Measurements from ENCODE around the gene MTFR1L. TPM values are rescaled to one million over a fixed set of nuclear protein-coding genes. Genes with fewer than 3 reads are reported as not detected.

MTFR1L gene
- polyA plus RNA-seq, 1 of the 3 experiments (the other 2 are of a cell fraction): 53.6 TPM

GRCh38 chr1:25870614-25871013 lies 50.9 kb downstream of the MTFR1L start:
- H3K9me2 ChIP-seq: no peaks in the 10 kb centered on the region
- H3K9ac ChIP-seq: no peak overlapping the region
- POLR2A ChIA-PET: no interaction called here
- peaks cover 4% of the 10 kb centered on the region for H3F3A ChIP-seq (replicated peaks; ENCODE audit: insufficient read depth)
- WGBS (ENCODE audit: low lambda C conversion rate): 78% methylated on average over 1 of the region's 1 CpG
- no peaks in the 10 kb centered on the region for H4K20me1 ChIP-seq (ENCODE audit: insufficient read depth)
- H3K36me3 ChIP-seq (replicated peaks in 1 of 2; ENCODE audit: control insufficient read depth in 1 of 2, insufficient read depth in 2 of 2, low read length in 1 of 2): no peaks in the 10 kb centered on the region
- DNase-seq: no peak
- no peaks in the 10 kb centered on the region for H3K9me3 ChIP-seq
- CTCF ChIA-PET: interaction anchor here (0.6 kb wide), 2 partner anchors 53 to 56 kb away, joined by 3 read pairs; no protein-coding TSS in a partner anchor
- H3K79me2 ChIP-seq (ENCODE audit: insufficient read depth): peaks cover 13% of the 10 kb centered on the region
- H3K4me3 ChIP-seq (ENCODE audit: low read depth in 2 of 2, low read length in 1 of 2): no peak overlapping the region
- TF ChIP-seq FOXM1 (IDR thresholded peaks at IDR 0.05; ENCODE audit: low read depth) (no peak), POLR2AphosphoS5 (IDR thresholded peaks at IDR 0.05; ENCODE audit: low read depth, low read length) (no peak), RFX5 (IDR thresholded peaks at IDR 0.05; ENCODE audit: low read length) (no peak), NRF1 (IDR thresholded peaks at IDR 0.05; ENCODE audit: low read depth, low read length) (no peak), TEAD4 (IDR thresholded peaks at IDR 0.05; ENCODE audit: borderline replicate concordance, insufficient read depth) (no peak), USF2 (IDR thresholded peaks at IDR 0.05; ENCODE audit: borderline replicate concordance, low read depth, low read length) (no peak), ELF1 (IDR thresholded peaks at IDR 0.05) (no peak), SMC3 (IDR thresholded peaks at IDR 0.05; ENCODE audit: low read depth, low read length) (no peak), SIN3A (IDR thresholded peaks at IDR 0.05; ENCODE audit: borderline replicate concordance, low read depth, low read length) (no peak), MEF2A (IDR thresholded peaks at IDR 0.05; ENCODE audit: borderline replicate concordance, low read depth) (no peak), RXRA (IDR thresholded peaks at IDR 0.05; ENCODE audit: borderline replicate concordance, low read depth) (no peak), GATA2 (CRISPR knock-in tag; IDR thresholded peaks at IDR 0.05) (no peak), PBX3 (IDR thresholded peaks at IDR 0.05) (no peak), CTCF (IDR thresholded peaks at IDR 0.05) (no peak), GABPA (IDR thresholded peaks at IDR 0.05; ENCODE audit: low read depth) (no peak), EZH2phosphoT487 (IDR thresholded peaks at IDR 0.05; ENCODE audit: borderline replicate concordance, low read depth) (no peak)
- TF ChIP-seq, protein P1, sequence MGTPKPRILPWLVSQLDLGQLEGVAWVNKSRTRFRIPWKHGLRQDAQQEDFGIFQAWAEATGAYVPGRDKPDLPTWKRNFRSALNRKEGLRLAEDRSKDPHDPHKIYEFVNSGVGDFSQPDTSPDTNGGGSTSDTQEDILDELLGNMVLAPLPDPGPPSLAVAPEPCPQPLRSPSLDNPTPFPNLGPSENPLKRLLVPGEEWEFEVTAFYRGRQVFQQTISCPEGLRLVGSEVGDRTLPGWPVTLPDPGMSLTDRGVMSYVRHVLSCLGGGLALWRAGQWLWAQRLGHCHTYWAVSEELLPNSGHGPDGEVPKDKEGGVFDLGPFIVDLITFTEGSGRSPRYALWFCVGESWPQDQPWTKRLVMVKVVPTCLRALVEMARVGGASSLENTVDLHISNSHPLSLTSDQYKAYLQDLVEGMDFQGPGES (IDR thresholded peaks at IDR 0.05; ENCODE audit: low read depth, low read length): no peak
- TF ChIP-seq, protein P2, sequence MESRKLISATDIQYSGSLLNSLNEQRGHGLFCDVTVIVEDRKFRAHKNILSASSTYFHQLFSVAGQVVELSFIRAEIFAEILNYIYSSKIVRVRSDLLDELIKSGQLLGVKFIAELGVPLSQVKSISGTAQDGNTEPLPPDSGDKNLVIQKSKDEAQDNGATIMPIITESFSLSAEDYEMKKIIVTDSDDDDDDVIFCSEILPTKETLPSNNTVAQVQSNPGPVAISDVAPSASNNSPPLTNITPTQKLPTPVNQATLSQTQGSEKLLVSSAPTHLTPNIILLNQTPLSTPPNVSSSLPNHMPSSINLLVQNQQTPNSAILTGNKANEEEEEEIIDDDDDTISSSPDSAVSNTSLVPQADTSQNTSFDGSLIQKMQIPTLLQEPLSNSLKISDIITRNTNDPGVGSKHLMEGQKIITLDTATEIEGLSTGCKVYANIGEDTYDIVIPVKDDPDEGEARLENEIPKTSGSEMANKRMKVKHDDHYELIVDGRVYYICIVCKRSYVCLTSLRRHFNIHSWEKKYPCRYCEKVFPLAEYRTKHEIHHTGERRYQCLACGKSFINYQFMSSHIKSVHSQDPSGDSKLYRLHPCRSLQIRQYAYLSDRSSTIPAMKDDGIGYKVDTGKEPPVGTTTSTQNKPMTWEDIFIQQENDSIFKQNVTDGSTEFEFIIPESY (IDR thresholded peaks at IDR 0.05; ENCODE audit: borderline replicate concordance, low read depth): no peak
- TF ChIP-seq, protein P3, sequence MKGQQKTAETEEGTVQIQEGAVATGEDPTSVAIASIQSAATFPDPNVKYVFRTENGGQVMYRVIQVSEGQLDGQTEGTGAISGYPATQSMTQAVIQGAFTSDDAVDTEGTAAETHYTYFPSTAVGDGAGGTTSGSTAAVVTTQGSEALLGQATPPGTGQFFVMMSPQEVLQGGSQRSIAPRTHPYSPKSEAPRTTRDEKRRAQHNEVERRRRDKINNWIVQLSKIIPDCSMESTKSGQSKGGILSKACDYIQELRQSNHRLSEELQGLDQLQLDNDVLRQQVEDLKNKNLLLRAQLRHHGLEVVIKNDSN (IDR thresholded peaks at IDR 0.05; ENCODE audit: borderline replicate concordance, low read depth): no peak
- no peak overlapping the region for H3K4me2 ChIP-seq
- no peak overlapping the region for H2AFZ ChIP-seq (ENCODE audit: low read depth)
- H3K27me3 ChIP-seq (ENCODE audit: insufficient read depth): no peaks in the 10 kb centered on the region
- H3K27ac ChIP-seq (ENCODE audit: low read depth in 2 of 2, low read length in 1 of 2): no peak overlapping the region
- H3K4me1 ChIP-seq (ENCODE audit: control insufficient read depth in 1 of 2, insufficient read depth in 2 of 2, low read depth in 1 of 2, low read length in 1 of 2): peaks cover 0 to 8% of the 10 kb centered on the region in 2 experiments; a peak in 1 of 4 replicates
